ENCODE results near the gene ITGA1. TPM values are rescaled to one million over a fixed set of nuclear protein-coding genes. Genes with fewer than 3 reads are reported as not detected.

ITGA1 gene
- total RNA-seq, 4 donors from 2014 or later = 9.3 to 88.9 (median 17.6) TPM

- DNase-seq = no peak
- peaks cover 0 to 48% (median 17%) of the 10 kb centered on the region in 3 donors for H3K4me1 ChIP-seq
- intact Hi-C loops (cut with DNase I) = no loop called here
- TF ChIP-seq POLR2A (IDR thresholded peaks at IDR 0.05) (no peak), CTCF (IDR thresholded peaks at IDR 0.05) (no peak)
- H3K27me3 ChIP-seq = no peaks in the 10 kb centered on the region
- H3K36me3 ChIP-seq = peaks cover 0 to 11% (median 0%) of the 10 kb centered on the region in 3 donors
- H3K9me3 ChIP-seq = no peaks in the 10 kb centered on the region
- H3K4me3 ChIP-seq = no peak overlapping the region
- peak overlapping the region in 2 of 4 donors; percentile 59 to 75 for H3K27ac ChIP-seq
Measured at GRCh38 chr5:52893105-52893504, 105.4 kb downstream of the ITGA1 start.

DNA sequence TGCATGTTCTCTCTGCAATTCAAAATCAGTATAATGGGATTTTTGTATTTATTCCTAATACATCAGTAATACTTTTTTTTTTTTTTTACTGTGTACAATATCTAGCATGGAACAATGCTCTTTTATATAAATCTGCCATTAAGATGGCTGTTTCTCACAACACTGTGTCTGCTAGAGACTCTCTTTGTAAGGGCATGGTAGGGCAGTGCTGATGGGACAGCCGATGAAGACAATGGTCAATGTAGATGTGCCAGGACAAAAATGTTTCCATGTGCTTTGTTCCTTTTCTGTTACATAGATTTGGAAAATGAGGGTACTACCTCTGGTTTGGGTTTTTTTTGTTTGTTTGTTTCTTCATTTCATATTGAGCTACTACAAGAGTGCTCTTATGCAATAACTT, 106.1 kb downstream of the ITGA1 start:
- H3K9me3 ChIP-seq = no peaks in the 10 kb centered on the region
- 80 to 94% methylated on average over 1 of the region's 1 CpG for WGBS, 2 donors
- H3K4me1 ChIP-seq = peaks cover 0 to 48% (median 17%) of the 10 kb centered on the region in 3 donors
- no peaks in the 10 kb centered on the region for H3K27me3 ChIP-seq
- H3K27ac ChIP-seq = peak overlapping the region in 3 of 4 donors; percentile 16 to 75 (median 59)
- no peak for DNase-seq
- no peak for TF ChIP-seq CTCF (IDR thresholded peaks at IDR 0.05)
- TF ChIP-seq POLR2A (IDR thresholded peaks at IDR 0.05) = no peak
- peaks cover 0 to 3% (median 0%) of the 10 kb centered on the region in 3 donors for H3K36me3 ChIP-seq
- intact Hi-C loops (cut with DNase I) = no loop called here
- H3K4me3 ChIP-seq = no peak overlapping the region

GRCh38 chr5:52894451-52894850, 106.7 kb downstream of the ITGA1 start:
- no peaks in the 10 kb centered on the region for H3K27me3 ChIP-seq
- no peaks in the 10 kb centered on the region for H3K9me3 ChIP-seq
- H3K4me1 ChIP-seq = peaks cover 0 to 48% (median 17%) of the 10 kb centered on the region in 3 donors
- DNase-seq = no peak
- peak overlapping the region in 3 of 4 donors; percentile 12 to 75 (median 16) for H3K27ac ChIP-seq
- no peak overlapping the region for H3K4me3 ChIP-seq
- intact Hi-C loops (cut with DNase I) = no loop called here
- H3K36me3 ChIP-seq = no peaks in the 10 kb centered on the region
- WGBS, 2 donors = 67 to 70% methylated on average over 2 of the region's 2 CpGs
- TF ChIP-seq CTCF (IDR thresholded peaks at IDR 0.05) (no peak), POLR2A (IDR thresholded peaks at IDR 0.05) (no peak)

- Histone ChIP-seq H3K4me1 (peaks cover 0 to 48% (median 17%) of the 10 kb centered on the region in 3 donors), H3K27ac (peak overlapping the region in 3 of 4 donors; percentile 53 to 75 (median 64)), H3K36me3 (no peaks in the 10 kb centered on the region), H3K4me3 (no peak overlapping the region), H3K9me3 (no peaks in the 10 kb centered on the region), H3K27me3 (no peaks in the 10 kb centered on the region)
- DNase-seq = no peak
- TF ChIP-seq CTCF (IDR thresholded peaks at IDR 0.05) (no peak), POLR2A (IDR thresholded peaks at IDR 0.05) (no peak)
- WGBS, 2 donors = 75 to 84% methylated on average over 2 of the region's 2 CpGs
- intact Hi-C loops (cut with DNase I) = no loop called here
Measured at GRCh38 chr5:52895075-52895474, 107.4 kb downstream of the ITGA1 start.

- H3K27ac ChIP-seq = peak overlapping the region in 3 of 4 donors; percentile 53 to 75 (median 64)
- intact Hi-C loops (cut with DNase I) = no loop called here
Measured at GRCh38 chr5:52895572-52896413, 108.1 kb downstream of the ITGA1 start.

More at GRCh38 chr5:52895572-52896413, 108.1 kb downstream of the ITGA1 start:
- WGBS, 2 donors = 59 to 60% methylated on average over 5 of the region's 5 CpGs
- no peak for DNase-seq
- no peak overlapping the region for H3K4me3 ChIP-seq
- TF ChIP-seq POLR2A (IDR thresholded peaks at IDR 0.05) (no peak), CTCF (IDR thresholded peaks at IDR 0.05) (no peak)
- H3K4me1 ChIP-seq = peaks cover 0 to 48% (median 17%) of the 10 kb centered on the region in 3 donors
- peaks cover 0 to 4% (median 0%) of the 10 kb centered on the region in 3 donors for H3K36me3 ChIP-seq
- H3K27me3 ChIP-seq = no peaks in the 10 kb centered on the region
- H3K9me3 ChIP-seq = no peaks in the 10 kb centered on the region
